H9 (cell line): Measurements from ENCODE around the gene PC. TPM values are rescaled to one million over a fixed set of nuclear protein-coding genes. Genes with fewer than 3 reads are reported as not detected.

ENCODE experiments used
- DNase-seq: peaks from one replicate; pipeline ENCODE4 v3.0.0-alpha.2; 2017
- H2AFZ ChIP-seq: one replicate; pipeline ENCODE4 v1.6.1; 2013; ENCODE audit warnings: mild to moderate bottlenecking, low read length, control low read depth, moderate library complexity
- H2AK5ac ChIP-seq: 2 replicates; pipeline ENCODE4 v1.6.1; 2013; ENCODE audit warnings: low read length, control low read depth, mixed read lengths; ENCODE audit not compliant: insufficient read length
- H2BK120ac ChIP-seq: one replicate; pipeline ENCODE4 v1.6.1; 2013; ENCODE audit warnings: low read depth, mild to moderate bottlenecking, low read length, control low read depth, inconsistent platforms; ENCODE audit not compliant: poor library complexity, severe bottlenecking
- H2BK12ac ChIP-seq: 2 replicates; pipeline ENCODE4 v1.6.1; 2013; ENCODE audit warnings: low read length, control low read depth, mixed read lengths, low read depth; ENCODE audit not compliant: insufficient read length
- H2BK15ac ChIP-seq: 2 replicates; pipeline ENCODE4 v1.6.1; 2013; ENCODE audit warnings: low read depth, low read length, control low read depth
- H2BK20ac ChIP-seq: one replicate; pipeline ENCODE4 v1.6.1; 2013; ENCODE audit warnings: low read depth, mild to moderate bottlenecking, low read length, control low read depth, inconsistent platforms; ENCODE audit not compliant: poor library complexity, severe bottlenecking
- H2BK5ac ChIP-seq: 2 replicates; pipeline ENCODE4 v1.6.1; 2013; ENCODE audit warnings: low read length, control low read depth, mixed read lengths; ENCODE audit not compliant: insufficient read length
- H3K14ac ChIP-seq: 2 replicates; pipeline ENCODE4 v1.6.1; 2013; ENCODE audit warnings: low read length, control low read depth; ENCODE audit not compliant: insufficient read depth
- H3K18ac ChIP-seq: 2 replicates; pipeline ENCODE4 v1.6.1; 2013; ENCODE audit warnings: low read depth, mild to moderate bottlenecking, mixed read lengths, low read length, control low read depth; ENCODE audit not compliant: insufficient read length
- H3K23ac ChIP-seq: 2 replicates; pipeline ENCODE4 v1.6.1; 2013; ENCODE audit warnings: low read length, control low read depth, mixed read lengths, low read depth; ENCODE audit not compliant: insufficient read length
- H3K23me2 ChIP-seq: 2 replicates; pipeline ENCODE4 v1.6.1; 2013; ENCODE audit warnings: low read depth, mild to moderate bottlenecking, mixed read lengths, low read length, control low read depth; ENCODE audit not compliant: insufficient read length, poor library complexity, severe bottlenecking
- H3K27ac ChIP-seq: 2 replicates; pipeline ENCODE4 v1.5.1; 2013; ENCODE audit warnings: low read length, control low read depth, mixed read lengths, low read depth; ENCODE audit not compliant: insufficient read length
- H3K27me3 ChIP-seq: 2 replicates; pipeline ENCODE4 v1.6.1; 2013; ENCODE audit warnings: low read length, control low read depth, inconsistent platforms; ENCODE audit not compliant: insufficient read depth
- H3K4ac ChIP-seq: 2 replicates; pipeline ENCODE4 v1.6.1; 2013; ENCODE audit warnings: low read depth, mild to moderate bottlenecking, control low read depth, inconsistent platforms, low read length, moderate library complexity
- H3K4me1 ChIP-seq: 2 replicates; pipeline ENCODE4 v1.6.1; 2013; ENCODE audit warnings: low read length, control low read depth, inconsistent platforms; ENCODE audit not compliant: insufficient read depth
- H3K4me2 ChIP-seq: 2 replicates; pipeline ENCODE4 v1.6.1; 2013; ENCODE audit warnings: low read length, control low read depth, mixed read lengths; ENCODE audit not compliant: insufficient read length, insufficient read depth
- H3K56ac ChIP-seq: 2 replicates; pipeline ENCODE4 v1.6.1; 2013; ENCODE audit warnings: low read depth, mild to moderate bottlenecking, mixed read lengths, low read length, control low read depth; ENCODE audit not compliant: insufficient read length
- H3K79me1 ChIP-seq: 2 replicates; pipeline ENCODE4 v1.6.1; 2013; ENCODE audit warnings: low read depth, mild to moderate bottlenecking, moderate library complexity, low read length, control low read depth, inconsistent platforms; ENCODE audit not compliant: insufficient read depth, poor library complexity, severe bottlenecking
- H3K79me2 ChIP-seq: 2 replicates; pipeline ENCODE4 v1.6.1; 2013; ENCODE audit warnings: low read length, control low read depth, inconsistent platforms; ENCODE audit not compliant: insufficient read depth
- H3K9ac ChIP-seq: 2 replicates; pipeline ENCODE4 v1.6.1; 2013; ENCODE audit warnings: low read length, control low read depth, mixed read lengths; ENCODE audit not compliant: insufficient read length; ENCODE audit errors: extremely low read depth
- H3K9me3 ChIP-seq: one replicate; pipeline ENCODE4 v1.6.1; 2013; ENCODE audit warnings: low read depth, low read length, inconsistent platforms; ENCODE audit not compliant: control insufficient read depth
- H3T11ph ChIP-seq: one replicate; pipeline ENCODE4 v1.6.1; 2013; ENCODE audit warnings: mild to moderate bottlenecking, low read length, control low read depth, inconsistent platforms
- H4K20me1 ChIP-seq: one replicate; pipeline ENCODE4 v1.6.1; 2013; ENCODE audit not compliant: control insufficient read depth, insufficient read length, insufficient read depth
- H4K5ac ChIP-seq: 2 replicates; pipeline ENCODE4 v1.6.1; 2013; ENCODE audit warnings: low read depth, mild to moderate bottlenecking, mixed read lengths, low read length, control low read depth; ENCODE audit not compliant: insufficient read length
- H4K8ac ChIP-seq: replicated peaks from 2 replicates; pipeline ENCODE4 v1.6.1; 2013; ENCODE audit warnings: low read length, control low read depth, mixed read lengths, low read depth; ENCODE audit not compliant: insufficient read length
- H4K91ac ChIP-seq: 2 replicates; pipeline ENCODE4 v1.6.1; 2013; ENCODE audit warnings: low read depth, mild to moderate bottlenecking, moderate library complexity, mixed read lengths, low read length, control low read depth; ENCODE audit not compliant: insufficient read length
- H3K27ac Mint-ChIP-seq, 3 experiments: 2 replicates in 2 of 3; 3 replicates in 1 of 3; pipeline ENCODE4 v1.8.0; 2020 to 2021; ENCODE audit warnings: mixed read lengths in 3 of 3, mild to moderate bottlenecking in 1 of 3, moderate library complexity in 1 of 3
- H3K27me3 Mint-ChIP-seq: 2 replicates; pipeline ENCODE4 v1.8.0; 2021; ENCODE audit warnings: low read depth, mild to moderate bottlenecking, moderate library complexity, mixed read lengths
- H3K36me3 Mint-ChIP-seq, 3 experiments: 2 replicates in 2 of 3; 3 replicates in 1 of 3; pipeline ENCODE4 v1.8.0; 2020 to 2021; ENCODE audit warnings: low read depth in 3 of 3, mixed read lengths in 3 of 3; ENCODE audit not compliant: insufficient read depth in 1 of 3
- H3K4me1 Mint-ChIP-seq, 2 experiments: 2 replicates each; pipeline ENCODE4 v1.8.0; 2020; ENCODE audit warnings: mixed read lengths in 2 of 2
- H3K4me3 Mint-ChIP-seq, 2 experiments: 2 replicates in 1 of 2; 3 replicates in 1 of 2; pipeline ENCODE4 v1.8.0; 2020 to 2021; ENCODE audit warnings: mild to moderate bottlenecking in 2 of 2, mixed read lengths in 2 of 2, moderate library complexity in 1 of 2
- H3K9me3 Mint-ChIP-seq, 2 experiments: 2 replicates in 1 of 2; 3 replicates in 1 of 2; pipeline ENCODE4 v1.8.0; 2020; ENCODE audit warnings: mild to moderate bottlenecking in 2 of 2, mixed read lengths in 2 of 2, moderate library complexity in 1 of 2
- CTCF ChIP-seq: fragments of 200-600 bp; sonication (generic); conservative IDR thresholded peaks from 3 replicates; pipeline ENCODE4 v1.8.0; 2021; ENCODE audit warnings: antibody characterized with exemption, mild to moderate bottlenecking
- WGBS: extraction: QIAGEN DNeasy Blood & Tissue Kit; methylation state at CpG from one replicate; pipeline ENCODE4 v1.1.7; 2013; ENCODE audit warnings: missing lambda C conversion rate, low lambda C conversion rate, mixed read lengths; ENCODE audit not compliant: insufficient read length; ENCODE audit errors: extremely low coverage; 5-methylcytosine and 5-hydroxymethylcytosine counted together
- total RNA-seq: library from RNA; stranded (reverse); gene quantifications from 2 replicates; pipeline ENCODE4 v1.2.1, GENCODE V29; 2021

Gene PC
- total RNA-seq, 1 experiment from 2014 or later = 32.6 TPM

- Mint-ChIP-seq H3K4me1 (peaks cover 14 to 16% of the 10 kb centered on the region in 2 experiments), H3K36me3 (peaks cover 0 to 11% (median 2%) of the 10 kb centered on the region in 3 experiments; a peak in 3 of 7 replicates), H3K9me3 (no peaks in the 10 kb centered on the region), H3K27me3 (peaks cover 2% of the 10 kb centered on the region), H3K27ac (peak overlapping the region; percentile 92 to 94 (median 93); a peak in 6 of 7 replicates), H3K4me3 (peak overlapping the region; percentile 90 to 96)
- Histone ChIP-seq H4K8ac (no peak overlapping the region), H3K9me3 (no peaks in the 10 kb centered on the region), H3K79me2 (no peaks in the 10 kb centered on the region), H2BK12ac (no peak overlapping the region), H4K20me1 (no peaks in the 10 kb centered on the region), H2BK120ac (no peak overlapping the region), H2AK5ac (no peak overlapping the region), H3T11ph (no peak overlapping the region), H4K91ac (no peak overlapping the region), H3K4ac (no peak overlapping the region), H3K79me1 (no peaks in the 10 kb centered on the region), H3K14ac (peak overlapping the region; percentile 68; the same call in 1 of the 2 replicates), H3K27ac (peak overlapping the region; percentile 19), H2AFZ (no peak overlapping the region), H3K23ac (no peak overlapping the region), H3K56ac (no peak overlapping the region), H2BK15ac (no peak overlapping the region), H3K4me2 (peak overlapping the region; percentile 87), H3K9ac (peak overlapping the region; percentile 67), H3K23me2 (peaks cover 10% of the 10 kb centered on the region), H3K27me3 (no peaks in the 10 kb centered on the region), H2BK20ac (no peak overlapping the region), H2BK5ac (no peak overlapping the region), H3K4me1 (no peaks in the 10 kb centered on the region), H4K5ac (no peak overlapping the region), H3K18ac (peak overlapping the region; percentile 41)
- TF ChIP-seq CTCF = no peak
- WGBS = no CpG with 5 or more reads among the region's 51 CpGs
- peak; percentile 97 for DNase-seq
Measured at GRCh38 chr11:66855574-66856495, 102.3 kb downstream of the PC start.
